Ammon's horn (tissue), 1 donor: Measurements from ENCODE around the gene OR10V1.

ENCODE experiments used
- DNase-seq: peaks from one replicate; pipeline ENCODE4 v3.0.0-alpha.2; 2016; ENCODE audit warnings: low spot score

OR10V1 gene

DNA sequence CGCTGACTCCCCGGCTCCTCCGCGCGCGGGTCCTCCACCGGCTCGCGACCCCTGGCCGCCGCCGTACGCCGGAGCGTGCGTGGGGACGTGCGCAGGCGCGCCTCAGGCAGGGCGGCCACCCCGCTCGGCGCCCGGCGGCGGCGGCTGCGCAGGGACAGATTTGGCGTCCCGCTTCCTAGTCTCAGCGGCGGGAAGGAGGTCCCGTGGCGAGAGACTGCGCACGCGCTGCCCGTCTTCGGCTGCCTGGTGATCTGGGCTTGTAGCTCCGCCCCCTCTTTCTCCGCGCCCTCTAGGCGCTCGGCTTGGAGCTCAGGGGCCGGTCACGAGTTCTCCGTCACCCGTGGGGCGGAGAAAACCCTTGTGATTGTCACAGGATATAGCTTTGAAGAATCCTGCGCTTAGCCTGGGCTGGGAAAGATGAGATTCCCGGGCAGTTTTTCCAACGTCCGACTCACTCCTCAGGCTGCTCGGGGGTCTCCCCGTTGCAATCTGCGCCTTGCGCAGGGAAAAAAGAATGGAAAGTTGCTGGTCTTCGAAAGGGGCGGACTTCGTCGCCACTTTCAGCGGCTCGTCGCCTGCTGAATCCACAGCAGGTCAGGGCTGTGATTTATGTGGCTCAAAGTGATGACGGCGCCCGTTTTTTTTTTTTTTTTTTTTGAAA lies 44.6 kb downstream of the OR10V1 start, which contains the start of gene PATL1:
Gene PATL1 (minus strand): TSS at position 88 of the 661 bp plus-strand sequence. CDS start 142 bp downstream, outside the sequence.
- DNase-seq = peak; percentile 99

DNA sequence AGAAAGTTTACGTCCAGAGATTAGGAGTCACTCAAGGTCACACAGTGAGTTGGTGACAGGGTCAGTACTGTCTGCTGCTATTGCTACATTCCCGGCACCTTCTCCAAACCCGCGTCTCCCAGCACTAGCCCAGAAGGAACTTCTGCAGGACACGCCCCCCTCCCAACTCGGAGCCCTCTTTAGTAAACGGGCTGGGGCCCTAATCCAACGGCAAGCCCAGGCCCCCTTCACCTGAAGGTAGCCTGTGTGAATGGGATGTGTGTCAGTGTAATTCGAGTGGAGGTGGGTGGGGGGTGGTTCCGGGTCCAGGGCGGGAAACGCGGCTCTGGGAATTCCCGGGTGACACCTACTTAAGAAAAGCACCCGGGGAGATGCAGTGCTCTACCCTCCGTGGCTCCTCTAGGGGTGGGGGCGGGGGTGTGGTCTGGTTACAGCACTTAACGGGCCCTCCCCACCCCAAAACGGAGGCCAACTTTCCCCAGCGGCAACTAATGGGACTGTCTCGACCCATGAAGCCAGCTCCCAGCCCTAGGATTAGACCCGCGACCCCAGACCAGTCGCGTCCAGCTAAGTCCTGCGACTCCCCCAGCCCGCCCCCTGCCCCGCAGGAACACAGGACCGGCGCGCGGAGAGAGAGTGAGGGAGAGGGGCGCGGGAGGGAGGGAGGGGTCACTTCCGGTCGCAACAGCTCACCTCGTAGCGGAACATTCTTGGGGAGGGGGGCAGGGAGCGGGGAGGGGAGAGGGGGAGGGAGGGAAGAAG lies 45.3 kb downstream of the OR10V1 start:
- peak; percentile 21 for DNase-seq

DNA sequence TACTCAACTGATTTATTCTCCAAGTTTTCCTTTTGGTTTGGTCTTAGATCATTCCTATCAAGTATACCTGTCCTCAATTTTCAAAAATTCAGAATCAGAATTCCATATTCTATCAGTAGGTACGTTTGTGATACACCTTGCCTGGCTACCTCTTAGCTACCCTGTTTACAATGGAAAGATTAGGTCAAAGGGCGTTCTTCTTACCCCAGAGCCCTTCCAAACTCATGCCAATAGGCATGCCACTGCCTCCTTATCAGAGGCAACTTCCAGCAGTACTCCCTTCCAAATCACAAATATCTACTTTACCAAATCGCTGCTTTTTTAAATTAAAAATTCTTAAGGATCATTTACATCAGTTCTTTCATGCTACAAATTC lies 45.8 kb downstream of the OR10V1 start:
- no peak for DNase-seq

DNA sequence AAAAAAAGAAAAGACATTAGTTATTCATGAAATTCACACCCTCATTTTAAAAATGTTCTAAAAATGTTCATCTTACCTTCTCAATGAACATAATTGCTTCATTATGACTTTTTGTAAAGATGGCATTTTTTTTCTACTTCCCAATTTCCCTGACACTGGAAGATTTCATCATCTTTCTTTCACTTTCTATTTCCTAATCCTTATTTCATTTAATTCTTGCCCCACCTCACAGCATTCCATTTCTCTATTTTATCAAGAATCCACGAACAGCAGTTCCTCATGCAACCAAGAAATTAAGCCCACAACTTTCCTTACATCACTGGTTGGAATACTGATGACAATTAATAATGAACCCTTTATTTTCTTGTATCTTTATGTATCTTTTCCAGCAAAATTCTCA lies 46.7 kb downstream of the OR10V1 start:
- DNase-seq = no peak
